GM12891 (cell line): ENCODE results near the gene EAF2.

Experiments used
- DNase-seq: peaks from one replicate; pipeline ENCODE4 v3.0.0; 2011; ENCODE audit warnings: low spot score; ENCODE audit not compliant: insufficient read length
- FAIRE-seq: peaks from 2 replicates; lab custom pipeline; 2011; peaks lifted over from hg19 to GRCh38; lab: Jason Lieb, UNC
- PAX5 ChIP-seq: IDR thresholded peaks from 2 replicates; pipeline ENCODE4 v1.6.1; 2011; ENCODE audit warnings: low read length, moderate library complexity, mild to moderate bottlenecking; ENCODE audit not compliant: insufficient read depth, severe bottlenecking
- POLR2A ChIP-seq: IDR thresholded peaks from 2 replicates; pipeline ENCODE4 v1.6.1; 2011; ENCODE audit warnings: low read depth, low read length, control low read depth
- POLR2AphosphoS5 ChIP-seq: IDR thresholded peaks from 2 replicates; pipeline ENCODE4 v1.6.1; 2011; ENCODE audit warnings: low read depth, low read length, control low read depth
- POU2F2 ChIP-seq: IDR thresholded peaks from 2 replicates; pipeline ENCODE4 v1.6.1; 2011; ENCODE audit warnings: low read depth, mild to moderate bottlenecking, control low read depth, low read length, moderate library complexity
- SPI1 ChIP-seq: IDR thresholded peaks from 2 replicates; pipeline ENCODE4 v1.6.1; 2011; ENCODE audit warnings: low read depth, low read length, control low read depth
- TAF1 ChIP-seq: IDR thresholded peaks from 2 replicates; pipeline ENCODE4 v1.6.1; 2011; ENCODE audit warnings: low read depth, low read length, control low read depth

Gene EAF2

GRCh38 chr3:121895736-121896135 lies 60.7 kb downstream of the EAF2 start:
- TF ChIP-seq POU2F2 (no peak), TAF1 (no peak), POLR2AphosphoS5 (no peak), POLR2A (no peak), SPI1 (no peak), PAX5 (no peak)
- FAIRE-seq, result no peak
- no peak for DNase-seq

DNA sequence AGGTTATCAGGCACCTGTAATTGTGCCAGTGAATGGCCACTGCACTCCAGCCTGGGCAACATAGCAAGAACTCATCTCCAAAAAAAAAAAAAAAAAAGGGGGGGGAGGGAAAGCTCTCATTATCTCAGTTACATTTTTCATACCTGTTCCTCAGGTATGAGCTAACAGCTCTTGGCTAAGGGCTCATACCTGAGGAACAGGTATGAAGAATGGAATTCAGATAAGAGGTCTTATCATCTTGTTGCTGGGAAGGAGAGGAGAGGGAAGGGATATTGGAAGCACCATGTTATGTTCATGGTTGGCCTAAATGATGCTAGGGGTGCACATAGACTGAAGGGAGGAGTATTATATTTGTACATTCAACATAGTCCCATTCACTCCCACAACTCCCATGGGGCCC lies 61.8 kb downstream of the EAF2 start:
- TF ChIP-seq SPI1, result no peak
- no peak for TF ChIP-seq POLR2A
- TF ChIP-seq TAF1, result no peak
- TF ChIP-seq POU2F2, result no peak
- no peak for TF ChIP-seq PAX5
- TF ChIP-seq POLR2AphosphoS5, result no peak
- no peak for FAIRE-seq

DNA sequence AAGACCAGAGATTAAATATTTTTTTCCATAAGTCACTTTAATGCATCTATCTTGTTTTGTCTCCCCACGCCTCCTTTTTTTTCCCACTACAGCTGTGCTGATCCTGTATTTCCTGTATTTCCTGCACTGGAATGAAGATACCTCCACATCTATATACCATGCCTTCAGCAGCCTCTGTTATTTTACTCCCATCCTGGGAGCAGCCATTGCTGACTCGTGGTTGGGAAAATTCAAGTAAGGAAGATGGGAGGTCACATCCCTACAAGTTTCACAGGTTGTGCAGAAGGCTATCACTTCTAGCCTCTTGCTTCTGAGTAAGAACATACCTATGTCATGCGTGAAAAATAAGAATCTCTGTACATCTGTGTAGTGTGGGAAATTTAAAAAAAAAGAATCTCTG lies 62.3 kb downstream of the EAF2 start:
- TF ChIP-seq PAX5, result no peak
- TF ChIP-seq TAF1, result no peak
- no peak for TF ChIP-seq POLR2A
- TF ChIP-seq SPI1, result no peak
- no peak for TF ChIP-seq POU2F2
- TF ChIP-seq POLR2AphosphoS5, result no peak
- FAIRE-seq, result no peak
- no peak for DNase-seq

More for the DNA sequence above, 61.8 kb downstream of the EAF2 start:
- DNase-seq, result no peak

GRCh38 chr3:121913305-121913990 lies 78.4 kb downstream of the EAF2 start:
- TF ChIP-seq SPI1 (no peak), TAF1 (no peak), POU2F2 (no peak), POLR2AphosphoS5 (no peak), POLR2A (no peak), PAX5 (no peak)
- no peak for DNase-seq
- no peak for FAIRE-seq

DNA sequence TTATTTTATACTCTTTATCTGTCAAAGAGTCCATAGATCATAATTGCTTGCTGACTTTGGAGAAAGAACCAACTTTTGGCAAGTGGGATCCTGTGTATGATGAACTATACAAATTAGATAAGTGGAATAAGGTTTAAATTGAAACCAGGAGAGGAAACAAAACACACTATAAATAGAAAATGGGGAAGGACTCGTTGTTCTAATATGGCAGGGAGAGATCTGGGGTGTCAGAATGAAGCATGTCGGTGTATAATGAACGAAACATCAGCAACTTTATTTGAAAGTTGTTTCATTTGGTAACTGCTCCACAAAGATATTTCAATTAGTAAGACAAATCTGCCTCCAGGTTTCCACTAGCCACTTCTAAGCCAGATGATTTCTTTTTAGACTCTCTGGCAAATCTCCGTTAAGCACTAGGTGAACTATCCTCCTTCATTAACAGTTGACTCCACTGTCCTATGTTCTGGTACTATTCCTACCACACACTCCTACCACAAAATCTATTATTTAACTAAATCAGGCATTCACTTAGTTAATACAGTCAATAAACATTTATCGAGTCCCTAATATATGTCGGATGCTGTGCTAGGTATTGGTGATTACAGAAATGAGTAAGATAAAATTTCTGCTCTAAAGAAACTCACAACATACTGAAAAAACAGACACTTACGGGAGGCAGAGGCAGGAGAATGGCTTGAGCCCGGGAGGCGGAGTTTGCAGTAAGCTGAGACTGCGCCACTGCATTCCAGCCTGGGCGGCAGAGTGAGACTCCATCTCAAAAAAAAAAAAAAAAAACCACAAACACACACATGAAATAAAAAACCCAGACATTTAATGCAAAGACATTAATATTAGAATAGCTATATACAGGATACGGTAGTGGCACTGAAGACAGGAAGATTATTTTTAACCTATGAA lies 79.3 kb downstream of the EAF2 start:
- DNase-seq, result no peak
- TF ChIP-seq TAF1 (no peak), POLR2AphosphoS5 (no peak), POU2F2 (no peak), POLR2A (no peak)
- no peak for FAIRE-seq

GRCh38 chr3:121916189-121916588 lies 81.2 kb downstream of the EAF2 start:
- FAIRE-seq (no peak), DNase-seq (no peak)
- no peak for TF ChIP-seq TAF1
- no peak for TF ChIP-seq SPI1
- TF ChIP-seq POLR2A, result no peak
- TF ChIP-seq POU2F2, result no peak
- no peak for TF ChIP-seq POLR2AphosphoS5
- no peak for TF ChIP-seq PAX5

DNA sequence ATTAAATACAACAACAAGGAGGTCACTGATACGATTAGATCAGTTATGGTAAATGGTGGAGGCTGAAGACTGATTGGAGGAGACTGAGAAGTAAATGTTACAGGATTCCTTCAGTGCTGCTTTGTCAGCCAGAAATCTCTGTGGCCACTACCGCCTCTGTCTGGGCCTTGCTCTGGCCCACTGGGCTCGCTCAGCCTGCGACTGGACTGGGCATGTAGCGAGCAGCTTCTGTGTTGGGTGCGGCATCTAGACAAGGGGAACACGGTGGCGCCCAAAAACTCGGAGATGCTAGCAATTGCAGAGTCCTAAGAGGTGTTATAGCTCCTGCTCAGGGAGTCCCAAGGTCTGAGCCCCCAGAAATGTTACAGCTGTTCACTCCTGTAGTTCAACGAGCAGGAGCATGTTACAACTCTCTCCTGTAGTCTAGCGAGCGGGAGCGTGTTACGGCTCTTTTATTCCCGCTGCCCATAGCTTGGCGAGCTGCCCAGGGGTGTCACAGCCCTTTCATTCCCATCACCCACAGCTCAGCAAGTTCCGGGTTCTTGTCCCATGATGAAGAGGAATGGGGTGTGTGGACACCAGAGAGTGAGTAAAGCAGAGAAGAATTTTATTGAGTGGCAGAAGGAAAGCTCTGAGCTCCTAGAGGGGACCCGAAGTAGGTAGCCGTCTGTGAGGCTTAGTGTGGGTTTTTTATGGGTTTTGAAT lies 83.9 kb downstream of the EAF2 start:
- no peak for DNase-seq
- TF ChIP-seq POU2F2 (no peak), TAF1 (no peak), POLR2A (no peak), SPI1 (no peak)
- FAIRE-seq, result no peak

DNA sequence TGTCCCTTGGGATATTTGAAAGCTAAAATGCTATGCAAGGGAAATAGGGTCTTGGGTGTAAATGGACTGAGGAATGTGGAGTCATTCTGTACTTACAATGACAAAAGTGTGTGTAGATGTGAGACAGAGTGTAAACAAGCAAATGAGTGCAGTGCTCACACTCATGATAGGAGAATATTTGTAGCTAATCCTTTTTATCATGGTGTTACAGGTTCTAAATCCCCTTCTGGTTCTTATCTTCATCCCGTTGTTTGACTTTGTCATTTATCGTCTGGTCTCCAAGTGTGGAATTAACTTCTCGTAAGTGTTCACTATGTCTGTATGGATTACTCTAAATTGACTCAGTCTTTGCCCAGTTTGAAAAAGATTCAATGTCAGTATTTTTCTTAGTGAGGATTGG lies 89.7 kb downstream of the EAF2 start:
- TF ChIP-seq PAX5 (no peak), POLR2AphosphoS5 (no peak), POLR2A (no peak), TAF1 (no peak), POU2F2 (no peak), SPI1 (no peak)
- no peak for DNase-seq
- no peak for FAIRE-seq

GRCh38 chr3:121926380-121926779 lies 91.4 kb downstream of the EAF2 start:
- no peak for FAIRE-seq
- DNase-seq, result no peak
- TF ChIP-seq POU2F2 (no peak), PAX5 (no peak), POLR2AphosphoS5 (no peak), POLR2A (no peak), SPI1 (no peak), TAF1 (no peak)
